ENCODE results near the gene OTUD7B.
A peak's percentile ranks its signal among the peaks of the same experiment; 100 is the strongest.

Gene OTUD7B

DNA sequence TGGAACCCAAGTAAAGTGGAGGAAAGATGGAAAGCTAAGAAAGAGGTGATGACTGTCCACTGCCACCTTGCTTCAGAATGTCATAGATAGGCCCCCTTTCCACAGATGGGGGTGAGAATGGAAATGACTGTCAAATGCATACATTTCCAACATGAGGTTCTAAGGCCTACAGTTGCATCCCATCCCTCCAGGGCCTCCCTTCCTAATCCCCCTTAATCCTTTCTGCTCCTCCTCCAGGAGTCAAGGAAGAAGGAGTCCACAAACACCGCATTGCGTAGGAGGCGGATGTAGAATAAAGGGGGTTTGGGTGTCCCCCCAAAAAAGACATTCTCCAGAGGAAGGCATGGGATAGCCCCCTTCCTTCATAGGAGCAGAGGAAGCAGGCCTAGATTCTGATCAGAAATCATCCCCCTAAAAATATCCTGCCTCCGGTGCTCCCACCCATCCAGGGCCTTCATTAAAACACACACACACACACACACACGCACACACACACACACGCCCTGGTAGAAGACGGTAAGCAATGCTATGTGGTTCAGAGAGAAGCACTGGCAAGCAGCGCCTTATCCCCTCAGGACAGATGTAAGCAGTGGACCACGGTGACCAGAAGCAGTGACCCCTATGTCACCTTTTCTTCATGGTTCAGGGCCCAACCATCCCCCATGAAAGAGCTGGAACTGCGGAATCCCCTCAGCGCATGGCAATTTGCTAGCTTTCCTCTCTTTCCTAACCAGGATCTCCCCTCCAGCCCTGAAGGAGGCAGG, 94.9 kb downstream of the OTUD7B start:
- no peak for DNase-seq

GRCh38 chr1:149914545-149914944, 96.0 kb downstream of the OTUD7B start:
- DNase-seq, result no peak

DNA sequence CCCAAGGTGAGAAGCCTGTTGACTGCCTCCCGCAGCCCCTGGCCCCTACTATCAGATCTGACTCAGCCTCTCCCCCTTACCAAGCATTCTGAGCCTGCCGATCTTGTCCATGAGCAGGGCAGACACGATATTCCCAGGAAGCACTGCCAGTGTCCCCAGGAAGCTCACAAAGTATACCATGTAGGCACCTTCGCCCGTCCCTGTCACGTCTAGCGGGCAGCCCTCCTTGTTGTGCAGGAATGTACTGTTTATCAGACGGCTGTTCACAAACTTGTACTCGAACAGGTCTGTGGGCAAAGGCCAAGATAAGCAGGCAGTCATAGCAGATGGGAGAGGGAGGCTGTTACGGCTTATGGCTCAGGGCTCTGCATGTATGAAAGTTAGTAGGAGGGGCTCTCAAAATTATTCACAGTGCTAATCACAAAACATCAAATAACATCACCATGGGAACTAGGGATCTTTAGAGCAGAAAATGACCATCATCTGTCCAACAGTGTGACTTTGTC, 103.9 kb downstream of the OTUD7B start:
- DNase-seq, result no peak

DNA sequence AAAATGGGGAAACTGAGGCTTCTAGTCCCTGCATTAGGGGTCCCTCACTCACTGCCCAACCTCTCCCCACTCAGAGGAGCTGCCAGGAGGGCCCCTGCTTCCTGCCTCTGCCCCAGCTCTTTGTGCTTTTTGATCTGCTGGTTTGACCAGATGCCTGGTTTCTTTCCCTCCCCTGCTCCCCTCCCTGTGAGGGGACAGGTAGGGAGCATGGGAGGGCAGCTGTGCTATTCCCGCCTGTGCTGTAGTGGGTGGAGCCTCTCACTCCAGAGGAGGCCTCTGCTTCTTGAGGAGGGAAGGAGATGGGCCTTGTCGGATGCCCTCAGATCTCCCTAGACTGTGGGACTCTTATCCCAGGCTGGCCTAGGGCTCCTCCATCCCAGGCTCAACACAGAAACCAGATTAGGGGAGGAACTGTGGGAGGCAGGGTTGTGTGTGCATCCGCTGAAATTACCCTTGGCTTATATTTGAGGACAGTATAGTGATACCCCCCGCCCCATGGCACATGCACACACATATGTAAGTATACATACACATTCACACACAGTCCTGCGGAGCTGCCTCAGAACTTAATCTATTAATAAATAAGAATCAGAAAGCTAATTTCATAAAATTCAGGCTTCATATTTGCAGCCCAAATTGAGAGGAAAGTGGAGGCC, 106.6 kb downstream of the OTUD7B start:
- DNase-seq, result no peak

GRCh38 chr1:149899460-149900284, 110.9 kb downstream of the OTUD7B start, which contains the start of gene BOLA1:
BOLA1 (plus strand) TSS chr1:149899568; CDS start chr1:149900060, 492 bp downstream.
- DNase-seq, result peak; percentile 95

DNA sequence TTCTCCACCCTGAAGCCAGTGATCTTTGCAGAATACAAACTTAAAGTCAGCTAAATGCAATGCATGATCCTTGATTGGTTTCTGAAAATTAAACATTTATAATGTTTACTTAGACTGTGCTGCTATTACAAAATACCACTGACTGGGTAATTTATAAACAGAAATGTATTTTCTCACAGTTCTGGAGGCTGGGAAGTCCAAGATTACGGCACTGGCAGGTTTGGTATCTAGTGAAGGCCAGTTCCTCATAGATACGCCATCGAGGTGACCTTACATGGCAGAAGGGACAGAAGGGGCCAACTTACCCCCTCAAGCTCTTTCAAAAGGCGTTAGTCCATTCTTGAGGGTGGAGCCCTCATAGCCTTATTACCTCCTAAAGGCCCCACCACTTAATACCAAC, 114.0 kb downstream of the OTUD7B start:
- no peak for DNase-seq

DNA sequence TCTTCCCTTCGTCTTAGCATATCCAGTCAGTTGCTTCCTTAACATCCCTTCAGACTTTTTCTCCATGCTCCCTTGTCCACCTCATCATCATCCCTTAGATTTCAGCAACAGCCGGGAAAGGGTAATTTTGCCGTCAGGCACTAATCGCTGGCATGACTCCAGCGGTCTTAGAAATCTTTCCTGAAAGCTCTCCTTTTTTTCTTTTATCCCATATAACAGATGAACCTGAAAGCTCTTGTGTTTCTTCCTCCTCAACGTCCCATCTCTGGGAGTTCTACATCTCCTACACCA, 121.6 kb downstream of the OTUD7B start:
- DNase-seq, result no peak

- peak; percentile 80 for DNase-seq
Observed at GRCh38 chr1:149888247-149888998, 122.1 kb downstream of the OTUD7B start.

Measured in NCI-H1105 (cell line).